HG02798 (cell line): ENCODE data around the gene KIRREL1.

ENCODE experiments used
- ATAC-seq: cut with Tn5 transposase; IDR thresholded peaks from one replicate; pipeline ENCODE4 v1.9.1; 2021; ENCODE audit warnings: mild to moderate bottlenecking; ENCODE audit not compliant: unreplicated experiment, poor library complexity

KIRREL1 gene

GRCh38 chr1:158058237-158058985 is 65.0 kb downstream of the KIRREL1 start:
- ATAC-seq = no peak

- ATAC-seq = no peak
Observed at GRCh38 chr1:158059984-158060383, 66.5 kb downstream of the KIRREL1 start.

GRCh38 chr1:158062174-158062573 is 68.7 kb downstream of the KIRREL1 start:
- ATAC-seq = no peak

GRCh38 chr1:158067662-158068061 is 74.2 kb downstream of the KIRREL1 start:
- no peak for ATAC-seq

GRCh38 chr1:158068918-158069317 is 75.5 kb downstream of the KIRREL1 start:
- no peak for ATAC-seq

- ATAC-seq = no peak
Observed at GRCh38 chr1:158071138-158071537, 77.7 kb downstream of the KIRREL1 start.

- ATAC-seq = no peak
Observed at GRCh38 chr1:158075078-158075477, 81.6 kb downstream of the KIRREL1 start.

- ATAC-seq = no peak
Observed at GRCh38 chr1:158076441-158076840, 83.0 kb downstream of the KIRREL1 start.

GRCh38 chr1:158077411-158078256 is 84.2 kb downstream of the KIRREL1 start:
- no peak for ATAC-seq

GRCh38 chr1:158078569-158079080 is 85.2 kb downstream of the KIRREL1 start:
- no peak for ATAC-seq

- no peak for ATAC-seq
Observed at GRCh38 chr1:158080066-158080465, 86.6 kb downstream of the KIRREL1 start.

GRCh38 chr1:158084336-158084735 is 90.9 kb downstream of the KIRREL1 start:
- no peak for ATAC-seq

- ATAC-seq = no peak
Observed at GRCh38 chr1:158084747-158085146, 91.3 kb downstream of the KIRREL1 start.

- peak; percentile 70 for ATAC-seq
Observed at GRCh38 chr1:158087320-158087927, 94.0 kb downstream of the KIRREL1 start.

GRCh38 chr1:158089476-158089875 is 96.0 kb downstream of the KIRREL1 start:
- ATAC-seq = no peak

GRCh38 chr1:158089925-158090637 is 96.6 kb downstream of the KIRREL1 start:
- no peak for ATAC-seq

GRCh38 chr1:158093376-158093775 is 99.9 kb downstream of the KIRREL1 start:
- no peak for ATAC-seq

- no peak for ATAC-seq
Observed at GRCh38 chr1:158094571-158094970, 101.1 kb downstream of the KIRREL1 start.

- peak; percentile 67 for ATAC-seq
Observed at GRCh38 chr1:158095737-158096335, 102.4 kb downstream of the KIRREL1 start.

GRCh38 chr1:158098256-158098655 is 104.8 kb downstream of the KIRREL1 start:
- no peak for ATAC-seq
